SK-N-DZ (cell line): ENCODE measurements around the gene STK33.

ENCODE experiments used
- DNase-seq: peaks from one replicate; pipeline ENCODE4 v3.0.0-alpha.2; 2015; ENCODE audit warnings: low spot score

Gene STK33

DNA sequence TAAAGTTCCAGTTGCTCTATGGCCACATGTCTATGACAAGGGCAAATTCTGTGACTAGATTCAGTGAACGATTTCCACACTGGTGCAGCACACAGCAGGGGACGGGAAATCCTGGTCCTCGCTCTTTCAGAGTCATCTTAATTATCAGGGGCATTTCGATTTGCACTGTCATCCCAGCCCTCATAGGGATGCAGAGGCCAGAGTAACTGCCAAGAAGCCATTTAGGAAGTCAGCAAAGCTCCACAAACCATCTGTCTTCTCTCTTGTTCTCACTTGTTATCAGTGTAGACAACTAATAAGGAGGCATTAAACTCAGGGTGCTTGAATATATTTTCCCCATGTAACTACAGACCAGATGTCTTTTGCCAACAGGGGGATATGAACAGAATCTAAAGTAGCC is 151.7 kb downstream of the STK33 start:
- peak; percentile 67 for DNase-seq

- DNase-seq: no peak
Observed at GRCh38 chr11:8440649-8441048, 153.4 kb downstream of the STK33 start.

DNA sequence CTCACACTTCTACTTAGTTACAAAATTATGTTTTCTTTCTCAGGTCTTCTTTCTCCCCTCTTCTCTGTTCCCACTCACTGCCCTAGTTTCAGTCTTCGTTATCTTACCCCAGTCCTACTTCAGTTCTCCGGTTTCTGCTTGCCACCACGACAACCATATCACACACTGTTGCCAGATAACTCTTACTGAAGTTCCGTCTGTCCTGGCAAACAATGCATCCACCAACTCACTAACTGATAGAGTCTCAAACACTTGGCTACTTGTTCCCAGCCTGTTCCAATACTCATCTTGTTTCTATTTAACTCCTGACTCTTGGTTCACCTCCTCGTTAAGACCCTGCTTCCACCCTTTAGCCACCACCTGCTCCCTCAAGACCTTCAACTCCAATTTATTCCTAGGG is 164.5 kb downstream of the STK33 start:
- no peak for DNase-seq

DNA sequence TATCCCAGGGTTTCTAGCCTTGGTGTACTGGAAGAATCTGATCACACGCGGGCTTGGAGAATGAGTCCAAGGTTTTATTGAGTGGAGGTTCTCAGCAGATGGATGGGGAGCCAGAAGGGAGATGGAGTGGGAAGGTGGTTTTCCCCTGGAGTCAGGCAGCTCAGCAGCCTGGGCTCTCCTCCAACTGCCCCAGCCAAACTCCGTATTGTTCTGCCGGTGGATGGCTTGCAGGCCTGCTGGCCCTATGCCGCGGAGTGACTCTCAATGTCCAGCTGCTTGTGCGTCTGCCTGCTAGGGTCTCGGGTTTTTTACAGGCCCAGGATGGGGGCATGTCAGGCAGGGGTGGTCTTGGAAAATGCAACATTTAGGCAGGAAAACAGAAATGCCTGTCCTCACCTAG is 168.0 kb downstream of the STK33 start:
- DNase-seq: no peak

DNA sequence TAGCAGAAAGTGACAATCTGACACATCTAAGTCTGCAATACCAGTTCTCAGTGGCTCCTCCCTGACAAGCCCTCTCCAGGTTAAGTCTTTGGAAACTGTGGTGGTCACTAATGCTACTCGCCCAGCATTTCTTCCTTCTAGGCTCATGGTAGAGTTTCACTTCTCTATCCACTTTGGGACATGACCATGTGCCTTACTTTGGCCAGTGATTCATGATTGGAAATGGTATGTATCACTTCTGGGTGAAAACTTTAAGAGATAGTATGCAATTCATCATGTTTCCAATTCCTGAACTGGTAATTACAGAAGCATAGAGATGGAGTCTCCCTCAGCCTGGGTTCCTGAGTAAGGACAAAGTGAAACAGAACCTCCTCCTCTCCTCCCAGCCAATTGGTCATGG is 178.8 kb downstream of the STK33 start:
- DNase-seq: no peak

DNA sequence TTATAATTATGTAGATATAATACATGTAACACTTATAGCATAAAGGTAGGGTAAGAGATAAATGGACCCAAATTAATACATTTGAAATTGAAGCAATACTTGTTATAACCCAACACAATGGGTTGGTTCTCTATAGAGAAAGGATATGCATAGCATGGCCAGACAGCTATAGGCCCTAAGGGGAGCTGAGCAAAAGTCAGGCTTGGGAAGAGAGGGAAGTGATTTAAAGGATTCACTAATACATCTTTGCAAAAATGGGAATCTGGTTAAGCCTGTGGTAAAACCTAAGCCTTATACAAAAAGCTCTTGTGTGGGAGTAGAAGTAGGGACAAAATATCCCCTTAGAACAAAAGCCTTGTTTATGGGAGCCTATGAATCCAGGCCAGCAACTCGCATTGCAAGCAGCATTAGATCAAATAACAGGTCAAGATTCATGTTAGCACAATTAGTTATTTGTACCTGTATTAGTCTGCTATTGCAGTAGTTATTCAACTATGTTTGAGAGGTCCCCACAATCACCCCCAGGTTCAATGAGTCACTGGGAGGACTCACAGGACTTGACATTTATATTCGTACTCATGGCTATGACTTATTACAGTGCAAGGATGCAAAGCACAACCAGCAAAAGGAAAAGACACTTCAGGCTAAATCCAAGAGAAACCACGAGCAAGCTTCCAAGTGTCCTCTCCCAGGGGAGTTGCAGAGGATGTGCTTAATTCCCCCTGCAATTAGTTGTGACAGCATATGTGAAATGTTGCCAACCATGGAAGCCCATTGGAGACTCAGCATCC is 185.7 kb downstream of the STK33 start:
- no peak for DNase-seq

GRCh38 chr11:8403310-8403709 is 190.7 kb downstream of the STK33 start:
- DNase-seq: no peak

- DNase-seq: no peak
Observed at GRCh38 chr11:8392886-8393285, 201.1 kb downstream of the STK33 start.

DNA sequence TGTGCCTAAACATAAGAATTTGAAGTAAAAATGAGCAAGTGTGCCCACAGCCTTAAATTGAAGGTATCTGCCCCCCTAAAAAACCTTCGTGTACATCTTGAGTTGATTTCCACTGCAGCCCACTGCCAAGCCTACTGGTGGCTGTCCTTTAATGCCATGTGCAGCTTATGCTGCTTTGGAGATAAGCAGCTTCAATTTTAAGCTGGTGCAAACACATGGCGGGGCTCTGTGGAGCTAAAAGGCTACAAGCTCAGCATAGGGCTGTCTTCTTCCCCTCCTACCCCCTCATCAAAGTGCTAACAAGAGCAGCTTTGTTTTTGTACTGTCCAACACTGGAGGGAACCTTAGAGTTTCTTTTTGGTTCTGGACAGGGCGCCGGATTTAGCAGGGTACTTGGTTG is 201.9 kb downstream of the STK33 start:
- no peak for DNase-seq

DNA sequence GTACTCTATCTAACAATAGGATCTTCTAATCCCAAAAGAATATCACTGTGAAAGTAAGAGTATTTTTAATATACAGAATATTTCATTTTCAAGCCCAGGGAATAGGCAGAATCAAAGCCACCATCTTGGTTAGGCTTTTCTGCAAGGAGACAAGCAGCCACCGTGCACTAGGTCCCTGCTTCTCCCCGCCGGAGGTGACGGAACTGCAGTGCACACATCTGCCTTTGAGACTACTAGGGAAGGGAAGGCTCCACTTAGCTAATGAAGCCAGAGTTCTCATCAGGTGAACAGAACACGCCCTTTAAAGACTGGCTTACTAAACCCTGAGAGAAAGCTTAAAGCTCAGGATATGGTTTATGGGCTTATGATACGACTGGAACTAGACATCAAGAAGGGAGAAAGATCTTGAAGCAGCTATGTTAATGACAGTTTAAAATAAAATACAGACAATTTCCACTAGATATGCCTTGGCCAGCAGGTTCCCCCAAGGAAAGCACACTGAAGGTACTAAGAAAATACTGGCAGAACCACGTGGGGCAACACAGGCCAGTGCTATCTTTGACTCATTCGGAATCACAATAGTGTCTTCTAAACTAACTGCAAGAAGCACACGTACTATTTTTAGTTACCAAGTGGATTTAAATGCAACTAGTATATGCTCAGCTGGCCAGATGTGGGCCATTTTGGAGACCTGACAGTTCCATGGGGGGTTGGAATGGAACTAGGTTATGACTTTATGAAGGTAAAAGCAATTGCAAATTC is 203.0 kb downstream of the STK33 start:
- DNase-seq: no peak

GRCh38 chr11:8389029-8389996 is 204.7 kb downstream of the STK33 start:
- DNase-seq: no peak

DNA sequence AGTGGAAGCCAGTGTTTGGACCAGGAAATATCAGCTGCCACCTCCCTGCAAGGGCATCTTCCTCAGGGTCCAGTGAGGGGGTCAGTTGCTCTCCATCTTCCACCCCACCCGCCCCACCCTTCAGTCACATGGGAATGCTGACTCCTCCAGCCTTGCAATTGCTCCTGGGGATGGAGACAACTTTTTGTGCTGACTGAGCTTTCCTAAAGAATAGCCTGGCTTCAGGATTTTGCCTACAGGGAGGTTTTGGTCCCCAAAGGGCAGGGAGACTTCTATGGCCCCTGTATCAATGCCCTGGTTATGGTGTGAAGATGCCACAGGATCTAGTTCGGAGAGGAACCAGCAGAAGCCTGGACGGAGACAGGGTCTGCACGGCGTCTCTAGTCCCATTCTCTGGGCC is 206.3 kb downstream of the STK33 start:
- no peak for DNase-seq

GRCh38 chr11:8387141-8387540 is 206.9 kb downstream of the STK33 start:
- DNase-seq: no peak

DNA sequence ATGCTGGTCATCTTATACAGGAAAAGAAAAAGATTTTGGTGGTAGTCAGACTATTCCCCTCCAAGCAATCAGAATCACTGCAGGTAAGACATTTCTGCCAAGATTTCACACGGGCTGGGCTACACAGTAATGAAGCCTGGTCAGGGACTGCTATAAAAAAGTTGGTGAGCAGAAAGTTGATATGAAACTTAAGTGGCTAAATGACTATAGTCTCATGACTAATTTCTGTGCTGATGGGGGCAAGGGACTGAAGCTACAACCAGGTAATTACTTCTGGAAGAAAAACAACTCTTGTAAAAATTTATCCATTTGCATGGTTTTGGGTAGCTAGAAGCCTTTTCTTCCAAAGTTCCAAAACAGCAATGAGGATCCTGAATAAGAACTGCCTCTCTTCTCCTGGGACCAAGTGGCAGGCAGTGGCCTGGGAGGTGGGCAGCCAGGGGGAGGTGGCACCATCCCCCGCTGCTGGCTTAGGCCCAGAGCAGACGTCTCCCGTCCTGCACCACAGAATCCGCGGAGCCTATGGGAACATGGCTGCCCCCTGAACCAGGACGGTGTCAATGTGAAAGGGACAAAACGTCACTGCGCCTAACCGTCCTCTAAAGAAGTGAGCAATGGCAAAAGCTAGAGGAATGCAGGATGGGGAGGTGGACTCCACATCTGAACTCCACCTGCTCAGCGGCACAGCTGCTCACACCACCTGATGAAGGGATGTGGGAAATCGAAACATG is 207.7 kb downstream of the STK33 start:
- no peak for DNase-seq

DNA sequence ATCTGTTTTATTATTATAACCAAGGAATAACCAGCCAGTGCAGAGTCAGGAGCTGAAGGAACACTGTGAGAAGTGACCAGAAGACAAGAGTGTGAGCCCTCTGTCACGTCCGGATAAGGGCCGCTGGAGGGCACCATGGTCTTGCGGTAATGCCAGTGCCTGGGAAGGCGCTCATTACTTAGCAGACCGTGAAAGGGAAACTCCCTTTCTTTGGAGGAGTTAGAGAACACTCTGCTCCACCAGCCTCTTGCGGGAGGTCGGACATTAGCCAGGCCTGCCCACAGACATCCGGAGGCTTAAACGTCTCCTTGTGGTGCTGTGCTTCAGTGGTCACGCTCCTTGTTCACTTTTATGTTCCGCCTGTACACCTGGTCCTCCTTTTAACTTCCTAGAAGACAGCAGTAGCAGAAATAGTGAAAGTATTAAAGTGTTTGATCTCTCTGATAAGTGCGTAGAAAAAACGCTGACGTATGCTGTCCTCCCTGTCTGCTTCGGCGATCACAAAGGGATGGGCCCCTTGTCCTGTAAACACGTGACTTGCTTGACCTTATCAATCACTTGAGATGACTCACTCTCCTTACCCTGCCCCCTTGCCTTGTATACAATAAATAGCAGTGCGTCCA is 209.7 kb downstream of the STK33 start:
- peak; percentile 85 for DNase-seq

DNA sequence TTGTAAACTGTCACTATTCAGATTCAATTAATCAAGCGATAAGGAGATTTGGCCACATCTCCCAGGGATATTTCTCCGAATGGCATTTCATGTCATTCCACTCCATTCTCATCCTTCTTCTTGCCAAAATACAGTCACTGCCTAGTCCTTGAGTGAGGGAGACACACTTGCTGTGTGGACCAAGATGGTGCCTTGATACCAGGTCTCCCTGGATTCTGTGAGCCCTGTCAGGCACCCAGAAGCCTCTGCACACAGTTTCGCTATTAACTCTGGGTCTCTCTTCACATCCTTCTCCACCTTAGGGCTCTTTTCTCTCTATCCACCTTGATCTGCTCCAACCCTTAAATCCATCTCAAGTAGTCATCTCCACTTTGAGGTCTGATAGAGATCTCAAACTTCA is 210.4 kb downstream of the STK33 start:
- no peak for DNase-seq

DNA sequence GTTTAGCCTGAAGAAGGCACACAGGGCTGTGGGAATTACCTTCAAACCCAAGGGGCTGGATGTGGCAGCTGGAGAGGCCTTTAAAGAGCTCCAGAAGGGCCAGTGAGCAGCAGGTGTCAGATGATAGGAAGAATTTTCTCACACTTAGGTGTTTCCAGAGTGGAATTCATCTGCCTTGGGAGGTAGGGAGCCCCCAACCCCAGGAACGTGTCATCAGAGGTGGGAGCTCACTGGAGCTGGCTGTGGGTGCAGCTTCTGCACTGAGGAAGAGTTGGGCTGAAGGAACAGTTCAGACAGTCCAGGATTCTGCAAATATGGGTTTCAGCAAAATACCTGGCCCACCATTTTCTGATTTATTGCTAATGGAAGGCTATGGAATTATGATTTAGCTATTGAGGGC is 210.8 kb downstream of the STK33 start:
- no peak for DNase-seq

GRCh38 chr11:8382436-8383053 is 211.5 kb downstream of the STK33 start:
- DNase-seq: peak; percentile 23

- DNase-seq: no peak
Observed at GRCh38 chr11:8381871-8382396, 212.1 kb downstream of the STK33 start.

DNA sequence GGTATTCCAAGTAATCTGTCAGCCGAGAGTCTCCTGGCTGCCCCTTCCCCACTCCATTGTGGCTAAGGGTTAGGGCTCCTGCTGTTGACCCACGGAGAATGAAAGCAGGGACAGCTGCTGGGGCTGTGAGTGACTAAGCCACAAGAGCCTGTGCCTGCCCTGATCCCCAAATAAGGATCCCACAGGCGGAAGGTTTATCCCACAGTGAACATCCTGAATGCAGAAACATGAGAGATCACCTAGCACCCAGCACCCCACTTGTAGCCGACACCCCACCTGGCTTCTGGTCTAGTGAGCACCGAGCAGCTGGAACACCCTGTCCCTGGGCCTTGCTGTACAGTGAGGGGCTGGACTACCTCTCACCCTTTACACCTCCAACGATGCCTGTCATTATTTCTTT is 212.7 kb downstream of the STK33 start:
- no peak for DNase-seq
